Uterus (tissue), 2 donors: ENCODE data around the gene ASMT.
"Not testable (repeated sequence)": the region's sequence is repeated elsewhere in the genome, so short reads cannot be mapped to it uniquely, and the experiment has no call there.

Experiments used
- CTCF ChIP-seq, 4 experiments: fragments of 200-600 bp in 2 of 4; fragments of 450-650 bp in 2 of 4; sonication (generic) in 2 of 4; IDR thresholded peaks; one replicate each; pipeline ENCODE4 v1.5.1; 2016 to 2019; ENCODE audit warnings: antibody characterized with exemption in 4 of 4, mild to moderate bottlenecking in 2 of 4, moderate library complexity in 1 of 4
- POLR2A ChIP-seq, 2 donors: fragments of 450-650 bp; IDR thresholded peaks; one replicate each; pipeline ENCODE4 v1.6.1; 2016; ENCODE audit warnings: antibody characterized with exemption in 2 of 2, mild to moderate bottlenecking in 1 of 2, moderate library complexity in 1 of 2

GRCh38 chrX:1685444-1685880 lies 70.6 kb downstream of the ASMT start:
- TF ChIP-seq POLR2A, CTCF (IDR thresholded peaks at IDR 0.05): not testable (repeated sequence)
